B cell (primary cell): ENCODE measurements around the gene CDCA5. TPM values are rescaled to one million over a fixed set of nuclear protein-coding genes. Genes with fewer than 3 reads are reported as not detected.
A peak's percentile ranks its signal among the peaks of the same experiment; 100 is the strongest.

Source experiments
- ATAC-seq: fragments of 200-7000 bp; cut with Tn5 transposase; one replicate; pipeline ENCODE4 v1.10.0; 2021; ENCODE audit warnings: low read depth, mild to moderate bottlenecking, moderate number of reproducible peaks, moderate library complexity
- CTCF ChIA-PET: fragments of 350-600 bp; sonication (Branson Sonifier 250); formaldehyde crosslinking; loops from one replicate; lab custom pipeline; 2021; ENCODE audit warnings: antibody characterized with exemption, inconsistent platforms; lab: Charles Lee
- POLR2A ChIA-PET: fragments of 350-600 bp; sonication (Branson Sonifier 250); formaldehyde crosslinking; loops from one replicate; lab custom pipeline; 2021; ENCODE audit warnings: antibody characterized with exemption; lab: Charles Lee
- DNase-seq: peaks from one replicate; pipeline ENCODE4 v3.0.0; 2013
- H2AFZ ChIP-seq: 2 replicates; pipeline ENCODE4 v1.6.1; 2012; ENCODE audit warnings: mild to moderate bottlenecking, low read depth, low read length; ENCODE audit not compliant: insufficient read depth, poor library complexity, severe bottlenecking
- H3K27ac ChIP-seq, 2 donors: 1 replicate in 1 of 2; 2 replicates in 1 of 2; pipeline ENCODE4 v1.5.1; 2012 to 2013; ENCODE audit warnings: low read length in 2 of 2, mild to moderate bottlenecking in 2 of 2, moderate library complexity in 1 of 2
- H3K27me3 ChIP-seq, 4 experiments: fragments of 200-600 bp in 1 of 4; sonication (generic) in 1 of 4; replicated peaks in 1 of 4; 1 replicate in 2 of 4; 2 replicates in 2 of 4; pipeline versions ENCODE4 v1.6.1 to v1.7.0; 2013 to 2016; ENCODE audit warnings: low read length in 3 of 4, mild to moderate bottlenecking in 2 of 4, mixed read lengths in 1 of 4, moderate library complexity in 1 of 4; ENCODE audit not compliant: insufficient read depth in 4 of 4, control insufficient read depth in 3 of 4; ENCODE audit errors: control extremely low read depth in 1 of 4
- H3K36me3 ChIP-seq, 2 experiments: replicated peaks in 1 of 2; 1 replicate in 1 of 2; 2 replicates in 1 of 2; pipeline versions ENCODE4 v1.6.1 to v1.7.1; 2013; ENCODE audit warnings: low read length in 1 of 2; ENCODE audit not compliant: insufficient read depth in 2 of 2, control insufficient read depth in 1 of 2; ENCODE audit errors: control extremely low read depth in 1 of 2, extremely low read depth in 1 of 2
- H3K4me1 ChIP-seq, 2 donors: fragments of 200-600 bp in 1 of 2; sonication (generic) in 1 of 2; 1 replicate in 1 of 2; 2 replicates in 1 of 2; pipeline versions ENCODE4 v1.5.1 to v1.6.1; 2013 to 2017; ENCODE audit warnings: low read length in 2 of 2; ENCODE audit not compliant: control insufficient read depth in 2 of 2, insufficient read depth in 2 of 2
- H3K4me2 ChIP-seq: replicated peaks from 2 replicates; pipeline ENCODE3; 2012; ENCODE audit warnings: mild to moderate bottlenecking, low read depth, low read length; ENCODE audit not compliant: poor library complexity, severe bottlenecking
- H3K4me3 ChIP-seq, 5 experiments: fragments of 200-600 bp in 1 of 5; sonication (generic) in 1 of 5; 1 replicate in 3 of 5; 2 replicates in 2 of 5; pipeline versions ENCODE4 v1.5.1 to v1.7.0; 2011 to 2016; ENCODE audit warnings: low read length in 4 of 5, mild to moderate bottlenecking in 4 of 5, low read depth in 2 of 5, control low read depth in 1 of 5, moderate library complexity in 1 of 5; ENCODE audit not compliant: insufficient read depth in 1 of 5; ENCODE audit errors: control extremely low read depth in 1 of 5, extremely low read depth in 1 of 5
- H3K79me2 ChIP-seq: fragments of 200-600 bp; sonication (generic); one replicate; pipeline ENCODE4 v1.6.0; 2016; ENCODE audit warnings: low read length; ENCODE audit not compliant: control insufficient read depth, insufficient read depth
- H3K9ac ChIP-seq: fragments of 200-600 bp; sonication (generic); 2 replicates; pipeline ENCODE4 v1.6.1; 2017; ENCODE audit warnings: mild to moderate bottlenecking, low read length, moderate library complexity
- H3K9me3 ChIP-seq, 3 donors: one replicate each; pipeline versions ENCODE4 v1.6.1 to v1.7.1; 2013; ENCODE audit warnings: low read length in 2 of 3; ENCODE audit not compliant: control insufficient read depth in 2 of 3, insufficient read depth in 1 of 3; ENCODE audit errors: control extremely low read depth in 1 of 3
- H4K20me1 ChIP-seq: 2 replicates; pipeline ENCODE4 v1.6.0; 2012; ENCODE audit warnings: mild to moderate bottlenecking, low read length; ENCODE audit not compliant: insufficient read depth, control insufficient read depth, poor library complexity, severe bottlenecking
- H3K27ac Mint-ChIP-seq: one replicate; pipeline ENCODE4 v1.8.0; 2021; ENCODE audit warnings: mixed read lengths
- H3K27me3 Mint-ChIP-seq: one replicate; pipeline ENCODE4 v1.8.0; 2021; ENCODE audit warnings: mixed read lengths
- H3K4me1 Mint-ChIP-seq: one replicate; pipeline ENCODE4 v1.8.0; 2021; ENCODE audit warnings: mixed read lengths
- H3K4me3 Mint-ChIP-seq: one replicate; pipeline ENCODE4 v1.8.0; 2021; ENCODE audit warnings: mixed read lengths
- H3K9me3 Mint-ChIP-seq: one replicate; pipeline ENCODE4 v1.8.0; 2022; ENCODE audit warnings: mixed read lengths; ENCODE audit not compliant: insufficient read depth
- CTCF ChIP-seq: fragments of 200-600 bp; IDR thresholded peaks from one replicate; pipeline ENCODE4 v1.8.0; 2022; ENCODE audit warnings: antibody characterized with exemption, mild to moderate bottlenecking
- EZH2 ChIP-seq: IDR thresholded peaks from 2 replicates; pipeline ENCODE4 v1.6.1; 2012; ENCODE audit warnings: borderline replicate concordance, low read depth, mild to moderate bottlenecking, moderate library complexity, low read length; ENCODE audit not compliant: insufficient read depth, poor library complexity, severe bottlenecking
- WGBS: methylation state at CpG from one replicate; pipeline ENCODE4 v1.1.5; 2013; ENCODE audit warnings: missing lambda C conversion rate; ENCODE audit not compliant: insufficient coverage; 5-methylcytosine and 5-hydroxymethylcytosine counted together
- intact Hi-C: fragments of 100-400 bp; cut with micrococcal nuclease; formaldehyde crosslinking; loops from one replicate; pipeline ENCODE4 v1.10.0; 2022
- polyA plus RNA-seq: library from polyadenylated mRNA; depleted of rRNA; stranded (reverse); fragments of >200 nt; gene quantifications from 2 replicates; pipeline ENCODE4 v1.2.3, GENCODE V29; 2012
- total RNA-seq, 2 donors: library from RNA; stranded (reverse); fragments of 120-200 nt in 1 of 2; gene quantifications; 1 replicate in 1 of 2; 2 replicates in 1 of 2; pipeline versions ENCODE4 v1.2.3 to v1.2.4, GENCODE V29; 2013 to 2022

CDCA5 gene
- total and polyA plus RNA-seq, 2 donors (not counting 1 experiment from before 2014, with no cell fraction given) = 1.1 to 1.4 TPM

DNA sequence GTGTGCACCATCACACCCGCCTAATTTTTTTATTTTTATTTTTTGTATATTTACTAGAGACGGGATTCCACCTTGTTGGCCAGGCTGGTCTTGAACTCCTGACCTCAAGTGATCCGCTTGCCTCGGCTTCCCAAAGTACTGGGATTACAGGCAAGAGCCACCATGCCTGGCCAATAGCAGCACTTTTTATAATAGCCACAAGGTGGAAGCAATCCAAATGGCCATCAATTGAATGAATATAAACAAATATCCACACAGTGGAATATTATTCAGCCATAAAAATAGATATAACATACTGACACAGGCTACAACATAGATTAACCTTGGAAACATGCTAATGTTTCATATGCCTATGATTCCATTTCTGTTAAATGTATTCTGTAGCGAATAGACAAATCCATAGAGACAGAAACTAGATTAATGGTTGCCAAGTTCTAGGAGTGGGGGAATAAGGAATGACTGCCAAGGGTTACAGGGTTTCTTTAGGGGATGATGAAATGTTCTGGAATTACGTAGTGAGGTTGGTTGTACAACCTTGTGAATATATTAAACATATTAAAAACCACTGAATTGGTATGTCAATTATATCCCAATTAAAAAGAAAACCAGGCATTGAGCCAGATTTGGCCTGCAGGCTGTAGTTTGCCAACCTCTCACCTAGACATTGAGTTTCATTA lies 17.0 kb upstream of the CDCA5 start:
- Mint-ChIP-seq H3K27me3 (no peaks in the 10 kb centered on the region), H3K4me1 (peaks cover 24% of the 10 kb centered on the region), H3K4me3 (no peak overlapping the region), H3K27ac (no peak overlapping the region), H3K9me3 (no peaks in the 10 kb centered on the region)
- no peak overlapping the region for H3K4me2 ChIP-seq
- H4K20me1 ChIP-seq = peaks cover 25% of the 10 kb centered on the region
- no peak overlapping the region for H3K4me3 ChIP-seq
- DNase-seq (no peak), ATAC-seq (no peak)
- H2AFZ ChIP-seq = no peak overlapping the region
- no peak overlapping the region for H3K9ac ChIP-seq
- intact Hi-C loops = no loop called here
- WGBS = no CpG with 5 or more reads among the region's 6 CpGs
- POLR2A ChIA-PET = no interaction called here
- TF ChIP-seq CTCF = no peak
- no peak for TF ChIP-seq EZH2
- peaks cover 0 to 3% (median 0%) of the 10 kb centered on the region in 3 donors for H3K9me3 ChIP-seq
- peaks cover 0 to 43% of the 10 kb centered on the region in 2 experiments for H3K36me3 ChIP-seq
- H3K27ac ChIP-seq = no peak overlapping the region
- peaks cover 7 to 12% of the 10 kb centered on the region in 2 donors for H3K4me1 ChIP-seq
- CTCF ChIA-PET = interaction anchor here (0.7 to 10.2 kb wide), 2 partner anchors 10 to 87 kb away, joined by 3 to 96 read pairs; partner anchors contain the start of genes ARL2 and TM7SF2
- H3K79me2 ChIP-seq = peaks cover 62% of the 10 kb centered on the region
- H3K27me3 ChIP-seq = no peaks in the 10 kb centered on the region

DNA sequence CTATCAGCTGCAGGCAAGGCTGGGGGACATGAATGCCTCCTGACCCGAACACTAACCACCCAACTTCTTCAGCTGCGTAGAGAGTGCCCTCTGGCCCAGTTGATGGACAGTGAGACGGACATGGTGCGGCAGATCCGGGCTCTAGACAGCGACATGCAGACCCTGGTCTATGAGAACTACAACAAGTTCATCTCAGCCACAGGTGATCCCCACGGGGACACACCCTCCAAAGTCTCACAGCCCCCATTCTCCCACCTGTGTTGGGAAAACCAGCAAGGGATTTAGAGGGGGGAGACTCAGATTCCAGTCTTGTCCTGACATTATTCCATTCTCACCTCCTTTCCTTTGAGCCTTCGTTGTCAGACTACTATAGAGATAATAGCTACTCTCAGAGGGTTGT lies 13.1 kb upstream of the CDCA5 start:
- H2AFZ ChIP-seq = peak overlapping the region; percentile 88
- H3K4me3 ChIP-seq = peak overlapping the region; percentile 21 to 90 (median 73)
- no peak for DNase-seq

More for the DNA sequence above, 13.1 kb upstream of the CDCA5 start:
- Histone ChIP-seq H3K79me2 (peaks cover 36% of the 10 kb centered on the region), H4K20me1 (peaks cover 18% of the 10 kb centered on the region), H3K27ac (peak overlapping the region; percentile 42 to 81), H3K9ac (peak overlapping the region; percentile 90), H3K36me3 (peaks cover 0 to 23% of the 10 kb centered on the region in 2 experiments), H3K27me3 (no peaks in the 10 kb centered on the region), H3K9me3 (peaks cover 0 to 6% (median 0%) of the 10 kb centered on the region in 3 donors), H3K4me1 (peaks cover 10 to 16% of the 10 kb centered on the region in 2 donors), H3K4me2 (peak overlapping the region; percentile 92)
- peak overlapping the region; percentile 96 for H3K4me3 Mint-ChIP-seq
- H3K4me1 Mint-ChIP-seq = peaks cover 24% of the 10 kb centered on the region
- H3K27ac Mint-ChIP-seq = peak overlapping the region; percentile 97
- CTCF ChIA-PET = interaction anchor here (0.8 to 10.2 kb wide), 3 partner anchors 11 to 21 kb away, joined by 3 to 96 read pairs (median 20); partner anchors contain the start of genes TM7SF2 and ZNHIT2
- TF ChIP-seq CTCF (no peak), EZH2 (no peak)
- ATAC-seq = no peak
- intact Hi-C loops = loop anchor here (1.0 kb wide), 5 partner anchors 13 to 84 kb away; partner anchors contain the start of genes CDCA5, SNX15, ZFPL1 and ZNHIT2
- H3K9me3 Mint-ChIP-seq = no peaks in the 10 kb centered on the region
- H3K27me3 Mint-ChIP-seq = no peaks in the 10 kb centered on the region
- WGBS = 73% methylated on average over 5 of the region's 8 CpGs
- POLR2A ChIA-PET = interaction anchor here (0.6 to 4.0 kb wide), 9 partner anchors 14 to 325 kb away, joined by 3 to 26 read pairs (median 5); partner anchors contain the start of genes ARL2, CAPN1, FAU and MRPL49
